PC-3 (cell line): ENCODE measurements around the gene ARID1A. TPM values are rescaled to one million over a fixed set of nuclear protein-coding genes. Genes with fewer than 3 reads are reported as not detected.

ENCODE experiments used
- ATAC-seq: fragments of 200-7000 bp; cut with Tn5 transposase; 2 replicates; pipeline ENCODE4 v1.9.1; 2020; ENCODE audit warnings: mild to moderate bottlenecking, moderate library complexity
- BruUV-seq: library from RNA; stranded (reverse); fragments of 400-500 nt; replicated peaks from 2 replicates; lab custom pipeline; 2021; lab: Mats Ljungman, UMichigan
- CTCF ChIA-PET: fragments of 300-600 bp; sonication (Branson Sonifier 250); formaldehyde crosslinking; loops from one replicate; lab custom pipeline; 2022; ENCODE audit warnings: antibody characterized with exemption; lab: Charles Lee
- POLR2A ChIA-PET: fragments of 300-600 bp; sonication (Branson Sonifier 250); formaldehyde crosslinking; loops from one replicate; lab custom pipeline; 2022; ENCODE audit warnings: antibody characterized with exemption; ENCODE audit not compliant: unreplicated experiment; lab: Charles Lee
- DNase-seq: peaks from one replicate; pipeline ENCODE4 v3.0.0-alpha.2; 2015
- H2AFZ ChIP-seq: fragments of 300-600 bp; sonication (generic); 2 replicates; pipeline ENCODE4 v1.6.0; 2016; ENCODE audit warnings: antibody characterized with exemption, low read length
- H3F3A ChIP-seq: fragments of 300-600 bp; sonication (generic); one replicate; pipeline ENCODE4 v1.6.0; 2017; ENCODE audit warnings: antibody characterized with exemption, low read length, control low read depth, mild to moderate bottlenecking; ENCODE audit not compliant: unreplicated experiment
- H3K27ac ChIP-seq: fragments of 300-600 bp; sonication (generic); 2 replicates; pipeline ENCODE4 v1.5.1; 2016; ENCODE audit warnings: mild to moderate bottlenecking, low read length
- H3K27me3 ChIP-seq: fragments of 300-600 bp; sonication (generic); 2 replicates; pipeline ENCODE4 v1.6.1; 2016; ENCODE audit warnings: low read length, mixed read lengths
- H3K36me3 ChIP-seq: fragments of 300-600 bp; sonication (generic); 2 replicates; pipeline ENCODE4 v1.6.1; 2016; ENCODE audit warnings: low read depth, mixed run types, low read length, mixed read lengths
- H3K4me1 ChIP-seq: fragments of 300-600 bp; sonication (generic); 2 replicates; pipeline ENCODE4 v1.5.1; 2016; ENCODE audit warnings: low read length; ENCODE audit not compliant: insufficient read depth
- H3K4me2 ChIP-seq: fragments of 300-600 bp; sonication (generic); 2 replicates; pipeline ENCODE4 v1.6.0; 2016; ENCODE audit warnings: low read length
- H3K4me3 ChIP-seq: fragments of 300-600 bp; sonication (generic); 2 replicates; pipeline ENCODE4 v1.5.1; 2016; ENCODE audit warnings: mild to moderate bottlenecking, low read length, mixed read lengths
- H3K79me2 ChIP-seq: fragments of 300-600 bp; sonication (generic); 2 replicates; pipeline ENCODE4 v1.6.1; 2017; ENCODE audit warnings: low read length, mixed read lengths
- H3K9ac ChIP-seq: fragments of 300-600 bp; sonication (generic); 2 replicates; pipeline ENCODE4 v1.6.0; 2016; ENCODE audit warnings: mild to moderate bottlenecking, low read length
- H3K9me2 ChIP-seq: fragments of 300-600 bp; sonication (generic); replicated peaks from 2 replicates; pipeline ENCODE4 v1.6.1; 2016; ENCODE audit warnings: mixed run types, low read length, mixed read lengths
- H3K9me3 ChIP-seq: fragments of 300-600 bp; sonication (generic); 2 replicates; pipeline ENCODE4 v1.6.1; 2016; ENCODE audit warnings: low read length, mixed read lengths
- H4K20me1 ChIP-seq: fragments of 300-600 bp; sonication (generic); 2 replicates; pipeline ENCODE4 v1.6.1; 2016; ENCODE audit warnings: low read length, mixed read lengths
- CTCF ChIP-seq: fragments of 300-600 bp; sonication (generic); conservative IDR thresholded peaks from 2 replicates; pipeline ENCODE4 v1.5.1; 2017; ENCODE audit warnings: antibody characterized with exemption, low read depth, mild to moderate bottlenecking, low read length
- EZH2 ChIP-seq: fragments of 300-600 bp; sonication (generic); IDR thresholded peaks from one replicate; pipeline ENCODE4 v1.6.1; 2017; ENCODE audit warnings: antibody characterized with exemption, mild to moderate bottlenecking, low read length; ENCODE audit not compliant: unreplicated experiment
- EZH2phosphoT487 ChIP-seq: fragments of 300-600 bp; sonication (generic); IDR thresholded peaks from 2 replicates; pipeline ENCODE4 v1.6.1; 2018; ENCODE audit warnings: mild to moderate bottlenecking, antibody characterized with exemption, low read length, borderline replicate concordance
- intact Hi-C: fragments of 100-400 bp; cut with micrococcal nuclease; formaldehyde crosslinking; loops from 2 replicates; pipeline ENCODE4 v1.9.0; 2023
- total RNA-seq: library from RNA; depleted of rRNA; stranded (reverse); fragments of >200 nt; gene quantifications from 2 replicates; pipeline ENCODE4 v1.2.3, GENCODE V29; 2014

ARID1A gene
- total RNA-seq, 1 experiment from 2014 or later, result 43.8 TPM

- no peaks in the 10 kb centered on the region for H3K9me2 ChIP-seq
- no peak for TF ChIP-seq CTCF
- TF ChIP-seq EZH2, result no peak
- TF ChIP-seq EZH2phosphoT487, result no peak
- no peak overlapping the region for H3K4me2 ChIP-seq
- no TSS peak for BruUV-seq
- H3K27ac ChIP-seq, result no peak overlapping the region
- intact Hi-C loops, result no loop called here
- H3K9me3 ChIP-seq, result no peaks in the 10 kb centered on the region
- peaks cover 97% of the 10 kb centered on the region for H3K79me2 ChIP-seq
- peaks cover 52% of the 10 kb centered on the region for H4K20me1 ChIP-seq
- no peaks in the 10 kb centered on the region for H3F3A ChIP-seq
- peaks cover 22% of the 10 kb centered on the region for H3K36me3 ChIP-seq
- CTCF ChIA-PET, result interaction anchor here (0.7 kb wide), 1 partner anchor 128 kb away, joined by 16 read pairs; no protein-coding TSS in a partner anchor
- DNase-seq (no peak), ATAC-seq (no peak)
- POLR2A ChIA-PET, result no interaction called here
- H3K27me3 ChIP-seq, result no peaks in the 10 kb centered on the region
- peaks cover 53% of the 10 kb centered on the region for H3K4me1 ChIP-seq
- H2AFZ ChIP-seq, result no peak overlapping the region
- no peak overlapping the region for H3K9ac ChIP-seq
- H3K4me3 ChIP-seq, result no peak overlapping the region
Observed at GRCh38 chr1:26726784-26727183, 31.0 kb downstream of the ARID1A start.

- DNase-seq (no peak), ATAC-seq (no peak)
- ChIA-PET CTCF (interaction anchor here (0.5 kb wide), 1 partner anchor 1903 kb away, joined by 9 read pairs; no protein-coding TSS in a partner anchor), POLR2A (no interaction called here)
- no peak for TF ChIP-seq CTCF
- no peak for TF ChIP-seq EZH2phosphoT487
- no peak for TF ChIP-seq EZH2
- no peak overlapping the region for H2AFZ ChIP-seq
- peaks cover 47% of the 10 kb centered on the region for H4K20me1 ChIP-seq
- H3K27me3 ChIP-seq, result no peaks in the 10 kb centered on the region
- H3K79me2 ChIP-seq, result peaks cover 96% of the 10 kb centered on the region
- no peaks in the 10 kb centered on the region for H3K9me3 ChIP-seq
- H3K4me3 ChIP-seq, result no peak overlapping the region
- no TSS peak for BruUV-seq
- H3K9ac ChIP-seq, result no peak overlapping the region
- peaks cover 54% of the 10 kb centered on the region for H3K4me1 ChIP-seq
- peaks cover 28% of the 10 kb centered on the region for H3K36me3 ChIP-seq
- no peak overlapping the region for H3K27ac ChIP-seq
- intact Hi-C loops, result no loop called here
- H3K9me2 ChIP-seq, result no peaks in the 10 kb centered on the region
- 0 out of 2 replicates have a peak overlapping the region, but pooled peaks have one; percentile 49 for H3K4me2 ChIP-seq
- no peaks in the 10 kb centered on the region for H3F3A ChIP-seq
Observed at GRCh38 chr1:26727476-26727875, 31.7 kb downstream of the ARID1A start.

- H3K9me3 ChIP-seq, result no peaks in the 10 kb centered on the region
Observed at GRCh38 chr1:26728645-26729044, 32.8 kb downstream of the ARID1A start.

More at GRCh38 chr1:26728645-26729044, 32.8 kb downstream of the ARID1A start:
- peaks cover 96% of the 10 kb centered on the region for H3K79me2 ChIP-seq
- ChIA-PET CTCF (interaction anchor here (0.5 kb wide), 1 partner anchor 127 kb away, joined by 3 read pairs; no protein-coding TSS in a partner anchor), POLR2A (interaction anchor here (0.6 kb wide), 1 partner anchor 139 kb away, joined by 3 read pairs; no protein-coding TSS in a partner anchor)
- intact Hi-C loops, result no loop called here
- DNase-seq, result peak; percentile 65
- ATAC-seq, result no peak
- H3K4me3 ChIP-seq, result peak overlapping the region; percentile 6; the same call in 1 of the 2 replicates
- H3K27me3 ChIP-seq, result no peaks in the 10 kb centered on the region
- peak overlapping the region; percentile 49 for H3K4me2 ChIP-seq
- peaks cover 54% of the 10 kb centered on the region for H3K4me1 ChIP-seq
- no peak overlapping the region for H3K27ac ChIP-seq
- H3K36me3 ChIP-seq, result peaks cover 40% of the 10 kb centered on the region
- H4K20me1 ChIP-seq, result peaks cover 43% of the 10 kb centered on the region
- H3K9me2 ChIP-seq, result no peaks in the 10 kb centered on the region
- no peak for TF ChIP-seq EZH2
- TF ChIP-seq EZH2phosphoT487, result no peak
- TF ChIP-seq CTCF, result no peak
- H2AFZ ChIP-seq, result no peak overlapping the region
- no TSS peak for BruUV-seq
- peaks cover 2% of the 10 kb centered on the region for H3F3A ChIP-seq
- H3K9ac ChIP-seq, result no peak overlapping the region
